GM08714 (cell line): Measurements from ENCODE around the gene LRRC1.
A peak's percentile ranks its signal among the peaks of the same experiment; 100 is the strongest.
"Not testable (repeated sequence)": the region's sequence is repeated elsewhere in the genome, so short reads cannot be mapped to it uniquely, and the experiment has no call there.

Experiments used
- H3K4me3 ChIP-seq: fragments of 200-500 bp; sonication (Bioruptor generic); 2 replicates; pipeline ENCODE4 v1.5.1; 2014; ENCODE audit warnings: mild to moderate bottlenecking, low read length, inconsistent platforms
- ZNF274 ChIP-seq: IDR thresholded peaks from 2 replicates; pipeline ENCODE4 v1.6.1; 2012; ENCODE audit warnings: mild to moderate bottlenecking, low read depth, low read length

LRRC1 gene

DNA sequence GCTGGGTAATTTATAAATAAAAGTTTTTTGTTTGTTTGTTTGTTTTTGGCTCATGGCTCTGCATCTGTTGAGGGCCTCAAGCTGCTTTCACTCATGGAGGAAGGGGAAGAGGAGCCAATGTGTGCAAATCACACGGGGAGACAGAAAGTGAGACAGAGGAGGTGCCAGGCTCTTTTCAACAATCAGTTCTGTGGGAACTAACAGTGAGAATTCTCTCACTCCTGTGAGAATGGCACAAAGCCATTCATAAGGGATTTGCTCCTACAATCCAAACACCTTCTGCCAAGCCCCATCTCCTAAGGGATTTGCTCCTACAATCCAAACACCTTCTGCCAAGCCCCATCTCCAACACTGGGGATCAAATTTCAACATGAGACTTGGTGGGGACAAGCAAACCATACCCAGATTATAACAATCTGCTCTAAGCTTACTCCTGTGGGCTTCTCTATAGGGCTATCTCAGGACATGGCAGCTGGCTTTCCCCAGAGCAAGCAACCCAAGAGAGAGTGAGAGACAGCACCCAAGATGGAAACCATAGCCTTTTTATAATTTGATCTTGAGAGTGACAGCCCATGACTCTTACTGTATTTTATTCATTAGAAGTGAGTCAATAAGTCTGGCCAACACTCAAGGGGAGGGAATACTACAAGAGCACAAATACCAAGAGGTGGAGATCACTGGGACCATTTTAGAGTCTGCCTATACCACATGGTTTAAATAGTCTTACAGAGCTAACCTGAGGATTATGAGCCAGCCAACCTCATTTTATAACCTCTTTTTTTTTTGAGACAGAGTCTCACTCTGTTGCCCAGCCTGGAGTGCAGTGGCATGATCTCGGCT lies 22.8 kb upstream of the LRRC1 start:
- no peak for TF ChIP-seq ZNF274
- H3K4me3 ChIP-seq: no peak overlapping the region

DNA sequence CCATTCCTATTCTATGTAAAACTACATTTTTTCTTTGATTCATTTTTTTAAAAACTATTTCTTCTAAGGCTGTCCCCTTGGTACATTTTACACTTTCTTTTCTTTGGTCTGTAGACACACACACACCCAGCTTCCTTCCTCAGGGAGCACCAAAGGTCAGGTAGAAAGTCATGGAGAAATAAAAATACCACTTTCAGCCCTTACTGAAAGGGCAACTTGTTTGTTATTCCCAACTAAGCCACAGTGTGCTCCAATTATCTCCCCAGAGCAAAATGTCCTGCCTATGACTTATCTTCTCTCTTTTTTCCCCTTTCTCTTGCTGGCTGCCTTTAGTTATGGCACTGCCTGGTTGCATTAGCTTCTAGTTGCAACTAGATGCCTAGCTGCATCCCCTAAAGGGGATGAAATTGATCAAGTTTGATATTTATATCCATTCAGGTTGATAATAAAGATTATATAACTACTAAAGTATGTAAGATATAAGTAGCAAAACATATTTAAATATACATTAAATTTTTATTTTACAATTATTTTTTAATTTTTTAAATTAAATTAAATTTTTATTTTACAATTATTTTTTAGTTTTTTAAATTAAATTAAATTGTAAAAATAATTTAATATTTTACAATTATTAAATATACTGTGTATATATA lies 21.6 kb upstream of the LRRC1 start:
- no peak overlapping the region for H3K4me3 ChIP-seq
- no peak for TF ChIP-seq ZNF274

DNA sequence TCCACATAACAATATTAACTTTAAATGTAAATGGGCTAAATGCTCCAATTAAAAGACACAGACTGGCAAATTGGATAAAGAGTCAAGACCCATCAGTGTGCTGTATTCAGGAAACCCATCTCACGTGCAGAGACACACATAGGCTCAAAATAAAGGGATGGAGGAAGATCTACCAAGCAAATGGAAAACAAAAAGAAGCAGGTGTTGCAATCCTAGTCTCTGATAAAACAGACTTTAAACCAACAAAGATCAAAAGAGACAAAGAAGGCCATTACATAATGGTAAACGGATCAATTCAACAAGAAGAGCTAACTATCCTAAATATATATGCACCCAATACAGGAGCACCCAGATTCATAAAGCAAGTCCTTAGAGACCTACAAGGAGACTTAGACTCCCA lies 18.7 kb upstream of the LRRC1 start:
- not testable (repeated sequence) for H3K4me3 ChIP-seq

DNA sequence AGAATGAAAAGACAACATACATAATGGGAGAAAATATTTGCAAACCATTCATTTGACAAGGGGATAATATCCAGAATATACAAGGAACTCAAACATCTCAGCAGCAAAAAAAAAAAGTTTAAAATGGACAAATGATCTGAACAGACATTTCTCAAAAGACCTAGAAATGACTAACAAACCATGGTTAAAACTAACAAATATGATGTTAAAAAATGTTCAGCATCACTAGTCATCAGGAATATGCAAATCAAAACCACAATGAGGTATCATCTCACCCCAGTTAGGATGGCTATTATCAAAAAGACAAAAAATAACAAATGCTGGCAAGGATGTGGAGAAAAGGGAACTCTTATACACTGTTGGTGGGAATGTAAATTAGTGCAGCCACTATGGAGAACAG lies 9.8 kb upstream of the LRRC1 start:
- H3K4me3 ChIP-seq: not testable (repeated sequence)

DNA sequence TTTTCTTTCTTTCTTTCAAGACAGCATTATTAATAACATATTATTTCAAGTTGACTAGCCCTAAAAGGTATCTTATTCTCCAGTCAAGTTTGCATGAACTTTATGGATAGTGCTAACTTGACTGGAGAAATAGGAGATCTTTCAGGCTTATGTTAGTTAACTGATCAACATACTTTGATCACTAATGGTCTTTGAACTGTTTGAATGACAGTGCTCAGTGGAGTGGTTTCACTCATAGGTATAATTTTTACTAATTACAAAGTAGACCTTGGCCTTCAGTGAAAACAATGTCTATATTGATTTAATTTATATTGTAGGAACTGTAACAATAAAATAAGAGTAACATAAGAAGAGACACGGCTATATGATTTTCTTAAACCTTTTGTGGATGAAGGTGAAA lies 8.0 kb upstream of the LRRC1 start:
- no peak overlapping the region for H3K4me3 ChIP-seq
- no peak for TF ChIP-seq ZNF274

DNA sequence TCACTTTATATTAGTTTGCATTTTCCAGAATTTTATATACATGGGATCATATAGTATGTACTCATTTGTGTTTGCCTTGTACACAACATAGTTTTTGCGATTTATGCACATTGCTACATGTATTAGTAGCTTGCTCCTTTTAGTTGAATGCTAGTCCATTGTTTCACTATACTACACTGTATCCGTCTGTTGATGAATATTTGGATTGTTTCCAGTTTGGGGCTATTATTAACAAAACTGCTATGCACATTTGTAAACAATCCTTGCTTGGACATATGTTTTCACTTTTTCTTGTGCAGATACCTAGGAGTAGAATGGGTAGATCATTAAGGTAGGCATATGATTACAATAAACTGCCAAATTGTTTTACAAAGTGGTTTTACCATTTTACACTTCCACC lies 3.9 kb upstream of the LRRC1 start:
- TF ChIP-seq ZNF274: no peak
- no peak overlapping the region for H3K4me3 ChIP-seq

DNA sequence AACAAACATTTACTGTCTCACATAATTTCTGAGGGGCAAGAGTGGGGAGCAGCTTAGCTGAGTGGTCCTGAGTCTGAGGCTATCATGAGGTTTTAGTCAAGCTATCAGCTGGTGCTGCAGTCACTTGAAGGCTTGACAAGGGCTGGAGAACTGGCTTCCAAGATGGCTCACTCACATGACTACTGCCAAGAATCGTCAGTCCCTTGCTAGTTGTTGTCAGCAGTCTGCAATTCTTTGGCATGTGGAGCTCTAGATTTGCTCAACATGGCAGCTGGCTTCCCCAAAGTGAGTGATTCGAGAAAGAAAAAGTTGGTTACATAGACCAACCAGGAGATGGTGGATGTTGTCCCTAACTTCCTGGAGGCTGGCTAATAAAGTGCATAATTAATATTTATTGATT lies 2.8 kb upstream of the LRRC1 start:
- no peak for TF ChIP-seq ZNF274
- H3K4me3 ChIP-seq: no peak overlapping the region

DNA sequence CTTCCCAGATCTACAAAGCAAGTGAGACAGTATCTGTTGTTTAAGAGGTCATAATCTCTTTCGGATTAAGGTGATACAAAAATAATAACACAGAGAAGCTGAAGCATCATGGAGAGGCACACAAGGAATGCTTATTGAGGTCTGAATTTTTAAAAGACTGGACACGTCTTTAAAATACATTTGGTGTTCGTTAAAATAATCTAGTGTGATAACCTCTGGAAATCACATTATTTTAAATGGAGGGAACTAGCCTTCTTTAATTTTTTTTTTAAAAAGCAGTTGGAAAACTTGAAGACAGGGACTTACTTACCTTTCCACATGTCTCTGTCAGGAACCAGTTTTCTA lies 1.9 kb upstream of the LRRC1 start:
- H3K4me3 ChIP-seq: peak overlapping the region; percentile 94

DNA sequence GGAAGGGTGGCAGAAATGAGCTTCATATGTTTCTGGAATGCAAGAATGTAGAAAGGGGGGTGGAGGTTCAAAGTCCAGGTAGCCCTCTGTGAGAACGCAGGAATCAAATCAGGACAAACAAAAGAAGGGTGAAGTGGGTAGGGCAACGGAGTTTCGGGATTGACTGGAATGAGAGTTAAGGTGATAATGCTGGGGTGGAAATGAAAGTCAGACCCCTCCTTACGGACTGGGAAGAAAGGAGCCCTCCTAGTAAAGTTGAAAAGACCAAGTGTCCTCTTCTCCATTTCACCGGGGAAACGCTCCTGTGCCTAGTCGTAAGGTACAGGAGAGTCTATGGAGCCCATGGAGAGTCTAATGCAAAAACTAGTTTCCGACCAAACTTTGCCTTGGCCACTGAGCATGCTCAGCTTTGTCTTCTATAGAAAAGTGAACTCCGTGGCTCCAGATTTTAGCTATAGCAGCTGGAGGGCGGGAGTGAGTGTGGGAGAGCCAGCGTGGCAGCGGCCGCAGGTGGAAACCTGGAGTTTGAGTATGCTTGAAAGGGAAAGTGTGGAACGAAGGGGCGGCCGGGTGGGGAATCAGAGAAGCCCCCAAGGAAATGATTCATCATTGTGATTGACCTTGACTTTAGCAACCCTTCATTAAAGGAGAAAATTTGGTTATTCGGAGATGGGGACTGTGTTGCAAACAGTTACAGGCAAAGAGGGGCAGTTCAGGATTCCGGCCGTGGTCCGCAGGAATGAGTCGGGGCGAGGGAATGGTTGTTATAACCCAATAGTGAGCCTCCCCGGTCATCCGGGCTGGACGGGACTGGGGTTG lies 1.3 kb upstream of the LRRC1 start:
- no peak for TF ChIP-seq ZNF274
- peak overlapping the region; percentile 94 for H3K4me3 ChIP-seq

More for the DNA sequence above, 1.9 kb upstream of the LRRC1 start:
- TF ChIP-seq ZNF274: no peak

DNA sequence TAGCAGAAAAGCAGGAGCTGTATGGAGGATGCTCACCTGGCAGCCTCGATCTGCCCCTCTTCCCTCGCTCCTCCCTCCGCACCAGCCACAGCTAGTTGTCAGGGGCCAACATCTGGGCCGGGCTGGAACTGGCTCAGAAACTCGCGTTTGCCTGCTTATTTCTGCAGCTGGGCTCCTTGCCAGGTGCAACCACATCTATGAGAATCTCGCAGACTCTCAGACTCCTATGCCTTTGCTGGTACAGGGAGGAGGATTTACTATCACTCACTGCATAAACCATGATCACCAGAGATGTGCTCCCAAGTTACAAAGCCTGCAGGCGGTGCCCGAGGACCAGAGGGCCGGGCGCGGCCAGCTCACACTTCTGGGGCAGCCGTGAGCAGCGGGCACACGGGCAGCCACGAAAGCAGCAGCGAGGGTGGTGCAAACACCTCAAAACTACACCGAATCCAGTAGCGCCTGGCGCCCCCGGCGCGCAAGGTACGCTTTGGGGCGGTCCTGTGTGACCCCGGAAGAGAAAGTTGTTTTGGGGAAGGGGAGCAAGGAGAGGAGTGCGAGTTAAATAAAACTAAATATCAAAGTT lies 577 bp upstream of the LRRC1 start:
- TF ChIP-seq ZNF274: no peak
- peak overlapping the region; percentile 94 for H3K4me3 ChIP-seq

DNA sequence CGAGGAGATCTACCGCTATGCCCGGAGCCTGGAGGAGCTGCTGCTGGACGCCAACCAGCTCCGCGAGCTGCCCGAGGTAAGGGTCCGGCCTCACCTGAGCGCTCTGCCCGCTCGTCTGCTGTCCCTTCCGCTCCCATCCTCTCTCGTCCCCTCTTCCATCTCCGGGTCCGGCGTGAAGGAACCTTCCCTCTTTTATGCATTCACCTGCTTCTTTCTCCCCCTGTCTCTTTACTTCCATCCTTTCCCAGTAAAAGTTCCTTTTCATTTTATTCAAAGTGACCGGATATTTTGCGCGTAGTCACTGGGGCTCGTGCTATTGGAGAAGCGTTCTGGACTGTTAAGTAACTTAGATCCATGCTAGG lies 516 bp downstream of the LRRC1 start:
- no peak for TF ChIP-seq ZNF274
- peak overlapping the region; percentile 94 for H3K4me3 ChIP-seq

DNA sequence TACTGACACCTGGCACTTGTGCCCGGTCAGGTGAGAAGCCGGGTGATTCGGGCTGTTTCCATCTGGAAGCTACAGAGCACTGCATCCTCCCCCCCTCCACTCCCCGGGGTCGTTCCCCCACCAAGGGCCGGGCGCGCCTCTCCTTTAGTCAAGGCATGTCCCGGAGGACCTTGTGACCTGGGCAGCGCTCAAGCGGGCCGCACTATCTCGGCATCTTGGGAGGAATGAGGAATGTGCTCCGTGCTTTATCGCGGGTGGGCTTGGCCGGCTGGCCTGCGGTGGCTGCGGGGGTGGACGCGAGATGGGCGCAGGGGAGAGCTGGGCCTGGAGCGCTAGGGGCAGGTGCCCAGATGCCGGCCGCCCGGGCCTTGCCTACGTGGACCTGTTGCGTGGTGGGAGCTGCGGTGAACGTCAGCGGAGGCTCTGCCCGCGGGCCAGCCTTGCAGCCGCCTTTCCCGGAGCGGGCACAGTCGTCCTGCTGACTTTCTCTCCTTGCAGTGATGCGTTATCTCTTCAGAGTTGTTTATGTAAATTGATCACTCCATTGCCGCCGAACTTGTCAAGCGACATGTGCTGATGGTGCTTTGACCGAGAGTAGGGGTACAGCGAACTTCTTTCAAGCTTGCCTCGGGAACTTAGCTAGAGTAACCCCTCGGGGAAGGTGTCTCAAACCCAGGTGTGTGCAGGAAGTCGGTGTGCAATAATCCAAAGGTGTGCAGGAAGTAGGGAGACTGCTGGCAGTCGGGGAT lies 1.1 kb downstream of the LRRC1 start:
- H3K4me3 ChIP-seq: peak overlapping the region; percentile 94
- no peak for TF ChIP-seq ZNF274

DNA sequence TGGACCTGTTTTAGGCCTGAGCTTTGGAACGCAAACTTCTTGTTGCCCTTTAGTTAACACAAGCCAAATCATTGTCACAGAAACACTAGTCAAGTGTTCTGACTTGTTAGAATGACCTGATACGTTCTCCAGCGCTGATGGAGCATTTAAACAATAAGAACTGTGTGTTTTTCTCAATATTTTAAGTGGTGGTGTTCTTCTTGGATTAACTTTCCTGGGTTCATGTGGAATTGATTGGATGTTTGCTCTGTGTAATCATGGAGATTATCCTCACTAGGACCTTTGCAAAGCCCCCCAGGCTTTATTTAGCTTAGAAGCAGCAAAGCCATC lies 1.6 kb downstream of the LRRC1 start:
- TF ChIP-seq ZNF274: no peak
- peak overlapping the region; percentile 94 for H3K4me3 ChIP-seq

DNA sequence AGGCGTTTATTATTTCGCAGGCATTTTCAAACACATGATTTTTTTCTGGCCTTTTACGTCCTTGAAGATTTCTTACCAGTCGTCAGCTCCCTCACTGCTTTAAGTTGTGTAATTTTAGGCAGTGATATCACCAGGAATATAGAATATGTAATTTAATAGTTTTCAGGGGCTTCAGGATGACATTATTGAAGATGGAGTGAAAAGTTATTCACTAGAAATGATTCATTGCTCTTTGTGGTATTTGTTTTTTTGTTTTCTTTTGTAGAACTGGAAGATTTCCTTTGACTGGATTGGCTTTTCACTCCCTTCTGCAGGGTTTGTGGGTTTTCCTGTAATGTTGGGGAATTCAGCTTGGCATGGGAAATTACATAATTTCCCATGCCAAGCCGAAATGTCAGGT lies 2.0 kb downstream of the LRRC1 start:
- peak overlapping the region; percentile 94; the same call in 1 of the 2 replicates for H3K4me3 ChIP-seq
- TF ChIP-seq ZNF274: no peak
